Measurements from ENCODE around the gene YES1. TPM values are rescaled to one million over a fixed set of nuclear protein-coding genes. Genes with fewer than 3 reads are reported as not detected.
A peak's percentile ranks its signal among the peaks of the same experiment; 100 is the strongest.

YES1 gene
- total and polyA plus RNA-seq, 2 of the 13 experiments (the other 11 are each of a cell fraction or from before 2014, with no cell fraction given), result 17.2 to 70.8 TPM

DNA sequence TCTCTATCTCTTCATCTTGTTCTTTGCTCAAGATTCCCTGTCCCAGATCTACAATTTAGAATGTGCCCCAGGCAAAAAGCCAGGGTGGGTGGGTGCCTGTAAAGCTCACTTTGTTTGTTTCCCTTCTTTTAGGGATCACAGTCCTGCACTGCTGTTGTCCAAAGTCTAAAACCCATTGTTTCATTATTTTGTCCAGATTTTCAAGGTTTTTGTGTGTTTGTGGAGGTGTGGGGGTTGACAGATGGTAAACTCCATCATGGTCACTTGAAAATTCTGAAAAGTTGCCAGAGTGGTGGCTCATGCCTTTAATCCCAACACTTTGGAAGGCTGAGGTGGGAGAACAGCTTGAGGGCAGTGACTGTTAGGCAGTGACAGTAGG is 41.5 kb downstream of the YES1 start (continued):
- TF ChIP-seq SETDB1 (CRISPR knock-in tag; IDR thresholded peaks at IDR 0.05; ENCODE audit: borderline replicate concordance) (no peak), GATAD2A (CRISPR knock-in tag; IDR thresholded peaks at IDR 0.05) (peak; percentile 83), ZNF331 (CRISPR knock-in tag; IDR thresholded peaks at IDR 0.05) (0 out of 2 replicates have a peak, but pooled peaks have one; percentile 37), HMG20B (CRISPR knock-in tag; conservative IDR thresholded peaks at IDR 0.05) (peak; percentile 63), ZNF713 (CRISPR knock-in tag; IDR thresholded peaks at IDR 0.05) (no peak), GFI1 (CRISPR knock-in tag; IDR thresholded peaks at IDR 0.05; ENCODE audit: borderline replicate concordance) (peak; percentile 93), HOXA3 (CRISPR knock-in tag; IDR thresholded peaks at IDR 0.05) (peak; percentile 52; the same call in 1 of the 2 replicates), SAP130 (CRISPR knock-in tag; IDR thresholded peaks at IDR 0.05; ENCODE audit: low read depth) (peak; percentile 62), RFXAP (CRISPR knock-in tag; IDR thresholded peaks at IDR 0.05; ENCODE audit: borderline replicate concordance) (0 out of 2 replicates have a peak, but pooled peaks have one; percentile 39), TAF15 (IDR thresholded peaks at IDR 0.05; ENCODE audit: low read depth, low read length, poor library complexity, severe bottlenecking) (no peak), SOX5 (CRISPR knock-in tag; IDR thresholded peaks at IDR 0.05; ENCODE audit: borderline replicate concordance) (peak; percentile 99), ZNF788 (CRISPR knock-in tag; IDR thresholded peaks at IDR 0.05; ENCODE audit: borderline replicate concordance) (peak; percentile 28; the same call in 1 of the 2 replicates), FOXO1 (CRISPR knock-in tag; IDR thresholded peaks at IDR 0.05) (peak; percentile 72; the same call in 1 of the 2 replicates), ZNF720 (CRISPR knock-in tag; IDR thresholded peaks at IDR 0.05) (no peak)
- TF ChIP-seq, protein P1, sequence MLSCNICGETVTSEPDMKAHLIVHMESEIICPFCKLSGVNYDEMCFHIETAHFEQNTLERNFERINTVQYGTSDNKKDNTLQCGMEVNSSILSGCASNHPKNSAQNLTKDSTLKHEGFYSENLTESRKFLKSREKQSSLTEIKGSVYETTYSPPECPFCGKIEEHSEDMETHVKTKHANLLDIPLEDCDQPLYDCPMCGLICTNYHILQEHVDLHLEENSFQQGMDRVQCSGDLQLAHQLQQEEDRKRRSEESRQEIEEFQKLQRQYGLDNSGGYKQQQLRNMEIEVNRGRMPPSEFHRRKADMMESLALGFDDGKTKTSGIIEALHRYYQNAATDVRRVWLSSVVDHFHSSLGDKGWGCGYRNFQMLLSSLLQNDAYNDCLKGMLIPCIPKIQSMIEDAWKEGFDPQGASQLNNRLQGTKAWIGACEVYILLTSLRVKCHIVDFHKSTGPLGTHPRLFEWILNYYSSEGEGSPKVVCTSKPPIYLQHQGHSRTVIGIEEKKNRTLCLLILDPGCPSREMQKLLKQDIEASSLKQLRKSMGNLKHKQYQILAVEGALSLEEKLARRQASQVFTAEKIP (CRISPR knock-in tag; IDR thresholded peaks at IDR 0.05; ENCODE audit: borderline replicate concordance), result no peak
- TF ChIP-seq, protein P2, sequence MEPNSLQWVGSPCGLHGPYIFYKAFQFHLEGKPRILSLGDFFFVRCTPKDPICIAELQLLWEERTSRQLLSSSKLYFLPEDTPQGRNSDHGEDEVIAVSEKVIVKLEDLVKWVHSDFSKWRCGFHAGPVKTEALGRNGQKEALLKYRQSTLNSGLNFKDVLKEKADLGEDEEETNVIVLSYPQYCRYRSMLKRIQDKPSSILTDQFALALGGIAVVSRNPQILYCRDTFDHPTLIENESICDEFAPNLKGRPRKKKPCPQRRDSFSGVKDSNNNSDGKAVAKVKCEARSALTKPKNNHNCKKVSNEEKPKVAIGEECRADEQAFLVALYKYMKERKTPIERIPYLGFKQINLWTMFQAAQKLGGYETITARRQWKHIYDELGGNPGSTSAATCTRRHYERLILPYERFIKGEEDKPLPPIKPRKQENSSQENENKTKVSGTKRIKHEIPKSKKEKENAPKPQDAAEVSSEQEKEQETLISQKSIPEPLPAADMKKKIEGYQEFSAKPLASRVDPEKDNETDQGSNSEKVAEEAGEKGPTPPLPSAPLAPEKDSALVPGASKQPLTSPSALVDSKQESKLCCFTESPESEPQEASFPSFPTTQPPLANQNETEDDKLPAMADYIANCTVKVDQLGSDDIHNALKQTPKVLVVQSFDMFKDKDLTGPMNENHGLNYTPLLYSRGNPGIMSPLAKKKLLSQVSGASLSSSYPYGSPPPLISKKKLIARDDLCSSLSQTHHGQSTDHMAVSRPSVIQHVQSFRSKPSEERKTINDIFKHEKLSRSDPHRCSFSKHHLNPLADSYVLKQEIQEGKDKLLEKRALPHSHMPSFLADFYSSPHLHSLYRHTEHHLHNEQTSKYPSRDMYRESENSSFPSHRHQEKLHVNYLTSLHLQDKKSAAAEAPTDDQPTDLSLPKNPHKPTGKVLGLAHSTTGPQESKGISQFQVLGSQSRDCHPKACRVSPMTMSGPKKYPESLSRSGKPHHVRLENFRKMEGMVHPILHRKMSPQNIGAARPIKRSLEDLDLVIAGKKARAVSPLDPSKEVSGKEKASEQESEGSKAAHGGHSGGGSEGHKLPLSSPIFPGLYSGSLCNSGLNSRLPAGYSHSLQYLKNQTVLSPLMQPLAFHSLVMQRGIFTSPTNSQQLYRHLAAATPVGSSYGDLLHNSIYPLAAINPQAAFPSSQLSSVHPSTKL (CRISPR knock-in tag; IDR thresholded peaks at IDR 0.05), result peak; percentile 88
- TF ChIP-seq, protein P3, sequence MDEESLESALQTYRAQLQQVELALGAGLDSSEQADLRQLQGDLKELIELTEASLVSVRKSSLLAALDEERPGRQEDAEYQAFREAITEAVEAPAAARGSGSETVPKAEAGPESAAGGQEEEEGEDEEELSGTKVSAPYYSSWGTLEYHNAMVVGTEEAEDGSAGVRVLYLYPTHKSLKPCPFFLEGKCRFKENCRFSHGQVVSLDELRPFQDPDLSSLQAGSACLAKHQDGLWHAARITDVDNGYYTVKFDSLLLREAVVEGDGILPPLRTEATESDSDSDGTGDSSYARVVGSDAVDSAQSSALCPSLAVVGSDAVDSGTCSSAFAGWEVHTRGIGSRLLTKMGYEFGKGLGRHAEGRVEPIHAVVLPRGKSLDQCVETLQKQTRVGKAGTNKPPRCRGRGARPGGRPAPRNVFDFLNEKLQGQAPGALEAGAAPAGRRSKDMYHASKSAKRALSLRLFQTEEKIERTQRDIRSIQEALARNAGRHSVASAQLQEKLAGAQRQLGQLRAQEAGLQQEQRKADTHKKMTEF (CRISPR knock-in tag; IDR thresholded peaks at IDR 0.05), result peak; percentile 64
- TF ChIP-seq, protein P4, sequence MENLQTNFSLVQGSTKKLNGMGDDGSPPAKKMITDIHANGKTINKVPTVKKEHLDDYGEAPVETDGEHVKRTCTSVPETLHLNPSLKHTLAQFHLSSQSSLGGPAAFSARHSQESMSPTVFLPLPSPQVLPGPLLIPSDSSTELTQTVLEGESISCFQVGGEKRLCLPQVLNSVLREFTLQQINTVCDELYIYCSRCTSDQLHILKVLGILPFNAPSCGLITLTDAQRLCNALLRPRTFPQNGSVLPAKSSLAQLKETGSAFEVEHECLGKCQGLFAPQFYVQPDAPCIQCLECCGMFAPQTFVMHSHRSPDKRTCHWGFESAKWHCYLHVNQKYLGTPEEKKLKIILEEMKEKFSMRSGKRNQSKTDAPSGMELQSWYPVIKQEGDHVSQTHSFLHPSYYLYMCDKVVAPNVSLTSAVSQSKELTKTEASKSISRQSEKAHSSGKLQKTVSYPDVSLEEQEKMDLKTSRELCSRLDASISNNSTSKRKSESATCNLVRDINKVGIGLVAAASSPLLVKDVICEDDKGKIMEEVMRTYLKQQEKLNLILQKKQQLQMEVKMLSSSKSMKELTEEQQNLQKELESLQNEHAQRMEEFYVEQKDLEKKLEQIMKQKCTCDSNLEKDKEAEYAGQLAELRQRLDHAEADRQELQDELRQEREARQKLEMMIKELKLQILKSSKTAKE (CRISPR knock-in tag; IDR thresholded peaks at IDR 0.05; ENCODE audit: borderline replicate concordance), result peak; percentile 39; the same call in 1 of the 2 replicates
- TF ChIP-seq, protein P5, sequence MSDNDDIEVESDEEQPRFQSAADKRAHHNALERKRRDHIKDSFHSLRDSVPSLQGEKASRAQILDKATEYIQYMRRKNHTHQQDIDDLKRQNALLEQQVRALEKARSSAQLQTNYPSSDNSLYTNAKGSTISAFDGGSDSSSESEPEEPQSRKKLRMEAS (IDR thresholded peaks at IDR 0.05), result peak; percentile 37; the same call in 1 of the 2 replicates
- TF ChIP-seq, protein P6, sequence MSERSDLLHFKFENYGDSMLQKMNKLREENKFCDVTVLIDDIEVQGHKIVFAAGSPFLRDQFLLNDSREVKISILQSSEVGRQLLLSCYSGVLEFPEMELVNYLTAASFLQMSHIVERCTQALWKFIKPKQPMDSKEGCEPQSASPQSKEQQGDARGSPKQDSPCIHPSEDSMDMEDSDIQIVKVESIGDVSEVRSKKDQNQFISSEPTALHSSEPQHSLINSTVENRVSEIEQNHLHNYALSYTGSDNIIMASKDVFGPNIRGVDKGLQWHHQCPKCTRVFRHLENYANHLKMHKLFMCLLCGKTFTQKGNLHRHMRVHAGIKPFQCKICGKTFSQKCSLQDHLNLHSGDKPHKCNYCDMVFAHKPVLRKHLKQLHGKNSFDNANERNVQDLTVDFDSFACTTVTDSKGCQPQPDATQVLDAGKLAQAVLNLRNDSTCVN (CRISPR knock-in tag; IDR thresholded peaks at IDR 0.05; ENCODE audit: borderline replicate concordance), result 0 out of 2 replicates have a peak, but pooled peaks have one; percentile 50

Measured in HepG2 (cell line).